Endometrial microvascular endothelial cells (primary cell): Measurements from ENCODE around the gene DQX1. TPM values are rescaled to one million over a fixed set of nuclear protein-coding genes. Genes with fewer than 3 reads are reported as not detected.
"Not testable (repeated sequence)": the region's sequence is repeated elsewhere in the genome, so short reads cannot be mapped to it uniquely, and the experiment has no call there.

Experiments
- in situ Hi-C: cut with HindIII; loops from 2 replicates; pipeline ENCODE4 v1.10.0; 2017; ENCODE audit warnings: low sequenced_read_pairs, low pct_unique_long_range_greater_than_20kb; ENCODE audit errors: inconsistent ontology term
- total RNA-seq: library from RNA; depleted of rRNA; stranded (reverse); fragments of >200 nt; gene quantifications from one replicate; pipeline ENCODE4 v1.2.3, GENCODE V29; 2015; ENCODE audit errors: inconsistent ontology term

Gene DQX1
- total RNA-seq, result 0.19 TPM

GRCh38 chr2:74525717-74526648, at the start of gene DQX1:
TSS of gene DQX1 (minus strand) at chr2:74526231. CDS start at chr2:74525729, 502 bp downstream.
- in situ Hi-C loops, result no loop called here

GRCh38 chr2:74575320-74575719, 49.3 kb upstream of the DQX1 start:
- in situ Hi-C loops, result no loop called here

- in situ Hi-C loops, result no loop called here
These were observed 47.9 kb upstream of the DQX1 start for GRCh38 chr2:74573747-74574562.

- in situ Hi-C loops, result no loop called here
These were observed 46.3 kb upstream of the DQX1 start for GRCh38 chr2:74572178-74572925.

GRCh38 chr2:74571058-74571457, 45.0 kb upstream of the DQX1 start:
- in situ Hi-C loops, result no loop called here

GRCh38 chr2:74569686-74570085, 43.7 kb upstream of the DQX1 start:
- in situ Hi-C loops, result no loop called here

- in situ Hi-C loops, result no loop called here
These were observed 41.9 kb upstream of the DQX1 start for GRCh38 chr2:74567881-74568280.

GRCh38 chr2:74566754-74567085, 40.7 kb upstream of the DQX1 start:
- in situ Hi-C loops, result no loop called here

- in situ Hi-C loops, result no loop called here
These were observed 40.2 kb upstream of the DQX1 start for GRCh38 chr2:74566076-74566753.

GRCh38 chr2:74564222-74564621, 38.2 kb upstream of the DQX1 start:
- in situ Hi-C loops, result no loop called here

- in situ Hi-C loops, result no loop called here
These were observed 36.2 kb upstream of the DQX1 start for GRCh38 chr2:74562126-74562775.

- in situ Hi-C loops, result not testable (repeated sequence)
These were observed 35.0 kb upstream of the DQX1 start for GRCh38 chr2:74561022-74561421.

- in situ Hi-C loops, result no loop called here
These were observed 34.6 kb upstream of the DQX1 start for GRCh38 chr2:74560591-74560990.

- in situ Hi-C loops, result no loop called here
These were observed 33.9 kb upstream of the DQX1 start for GRCh38 chr2:74559912-74560311.

- in situ Hi-C loops, result no loop called here
These were observed 32.5 kb upstream of the DQX1 start for GRCh38 chr2:74558284-74559230.

GRCh38 chr2:74556831-74557370, 30.9 kb upstream of the DQX1 start:
- in situ Hi-C loops, result no loop called here

GRCh38 chr2:74556159-74556558, 30.1 kb upstream of the DQX1 start:
- in situ Hi-C loops, result no loop called here
